ENCODE data around the gene SPANXA1.

- no peak for TF ChIP-seq CTCF (conservative IDR thresholded peaks at IDR 0.05)
- no peak for TF ChIP-seq EZH2 (IDR thresholded peaks at IDR 0.05; ENCODE audit: low read depth)
Observed at GRCh38 chrX:141619336-141619735, 34.8 kb upstream of the SPANXA1 start.

Data from PC-9 (cell line).